Sigmoid colon (tissue), 7 donors: ENCODE results near the gene NKX3-2. TPM values are rescaled to one million over a fixed set of nuclear protein-coding genes. Genes with fewer than 3 reads are reported as not detected.

Source experiments
- DNase-seq: peaks from one replicate; pipeline ENCODE4 v3.0.0-alpha.2; 2019
- H3K27ac ChIP-seq, 4 donors: fragments of 200-600 bp; sonication (generic); one replicate each; pipeline ENCODE4 v1.5.1; 2016 to 2019; ENCODE audit warnings: mild to moderate bottlenecking in 1 of 4
- H3K27me3 ChIP-seq, 3 donors: fragments of 200-600 bp; sonication (generic); one replicate each; pipeline ENCODE4 v1.5.1; 2019; ENCODE audit warnings: mild to moderate bottlenecking in 1 of 3
- H3K36me3 ChIP-seq, 4 donors: fragments of 200-600 bp; sonication (generic); one replicate each; pipeline ENCODE4 v1.5.1; 2016 to 2019
- H3K4me1 ChIP-seq, 4 donors: fragments of 200-600 bp; sonication (generic); one replicate each; pipeline ENCODE4 v1.5.1; 2017 to 2019
- H3K4me3 ChIP-seq, 4 donors: fragments of 200-600 bp; sonication (generic); one replicate each; pipeline ENCODE4 v1.5.1; 2017 to 2019; ENCODE audit warnings: mild to moderate bottlenecking in 2 of 4, moderate library complexity in 1 of 4
- H3K9me3 ChIP-seq, 4 donors: fragments of 200-600 bp in 3 of 4; sonication (generic) in 3 of 4; one replicate each; pipeline versions ENCODE4 v1.5.1 to v1.6.1; 2013 to 2019
- CTCF ChIP-seq, 4 experiments: fragments of 450-650 bp in 3 of 4; fragments of 200-600 bp in 1 of 4; IDR thresholded peaks; one replicate each; pipeline ENCODE4 v1.5.1; 2016 to 2019; ENCODE audit warnings: antibody characterized with exemption in 4 of 4, mild to moderate bottlenecking in 3 of 4, moderate library complexity in 2 of 4
- EP300 ChIP-seq, 4 donors: sonication (generic); formaldehyde crosslinking; IDR thresholded peaks; one replicate each; pipeline ENCODE4 v1.6.1; 2017; ENCODE audit warnings: antibody characterized with exemption in 4 of 4
- POLR2A ChIP-seq, 2 donors: fragments of 450-650 bp; IDR thresholded peaks; one replicate each; pipeline ENCODE4 v1.6.1; 2016; ENCODE audit warnings: antibody characterized with exemption in 2 of 2, mild to moderate bottlenecking in 2 of 2, moderate library complexity in 2 of 2
- POLR2AphosphoS5 ChIP-seq, 4 donors: sonication (generic); formaldehyde crosslinking; IDR thresholded peaks; one replicate each; pipeline ENCODE4 v1.6.1; 2017; ENCODE audit warnings: antibody characterized with exemption in 4 of 4
- WGBS, 2 donors: extraction: QIAGEN DNeasy Blood & Tissue Kit; methylation state at CpG; one replicate each; pipeline ENCODE4 v1.1.7; 2013; 5-methylcytosine and 5-hydroxymethylcytosine counted together
- intact Hi-C: fragments of 100-400 bp; cut with DNase I; formaldehyde crosslinking; loops from one replicate; pipeline ENCODE4 v1.15.1; 2023
- polyA plus RNA-seq, 3 donors: library from polyadenylated mRNA; stranded (reverse); fragments of 200-250 nt; gene quantifications; one replicate each; pipeline ENCODE4 v1.2.3, GENCODE V29; 2013
- total RNA-seq, 4 donors: library from RNA; depleted of rRNA; stranded (reverse); fragments of >200 nt; gene quantifications; one replicate each; pipeline ENCODE4 v1.1.0, GENCODE V29; 2016
- donor health status: healthy with polysubstance abuse.
- donor health status: Bipolar disorder and iron deficiency.
- donor health status: healthy.

NKX3-2 gene
- total RNA-seq, result 10 to 100 TPM; 20.3 to 28.2 (median 21.0) TPM
- 1 to 10 TPM in 1 of 3 donors, under 1 TPM in 1, not detected in 1; 0.60 to 1.9 TPM for polyA plus RNA-seq

- peak; percentile 78 for DNase-seq
- peaks cover 3 to 76% (median 28%) of the 10 kb centered on the region in 3 donors for H3K27me3 ChIP-seq
- peak within 1 kb of the TSS; percentile 48 to 96 (median 94) for H3K27ac ChIP-seq
- H3K36me3 ChIP-seq, result no peaks in the 10 kb centered on the region
- TF ChIP-seq POLR2A (IDR thresholded peaks at IDR 0.05) (no peak), POLR2AphosphoS5 (IDR thresholded peaks at IDR 0.05) (no peak), CTCF (IDR thresholded peaks at IDR 0.05) (no peak), EP300 (IDR thresholded peaks at IDR 0.05) (no peak)
- peak within 1 kb of the TSS; percentile 74 to 77 (median 76) for H3K4me3 ChIP-seq
- intact Hi-C loops, result loop anchor here (2.0 to 10.0 kb wide), 3 partner anchors 59 to 563 kb away; partner anchors contain the start of gene RAB28
- no peaks in the 10 kb centered on the region for H3K9me3 ChIP-seq
- WGBS, 2 donors, result 2 to 3% methylated on average over 96 of the region's 96 CpGs
- peaks cover 0 to 90% (median 65%) of the 10 kb centered on the region in 4 donors for H3K4me1 ChIP-seq
Observed at GRCh38 chr4:13543839-13544605, at the start of gene NKX3-2. Gene NKX3-2 (minus strand): TSS chr4:13544508. CDS start chr4:13544414, 94 bp downstream.

- Histone ChIP-seq H3K27me3 (no peaks in the 10 kb centered on the region), H3K9me3 (no peaks in the 10 kb centered on the region), H3K27ac (peak overlapping the region in 3 of 4 donors; percentile 19 to 69 (median 60)), H3K36me3 (peaks cover 0 to 93% (median 10%) of the 10 kb centered on the region in 4 donors), H3K4me1 (peaks cover 0 to 18% (median 8%) of the 10 kb centered on the region in 4 donors), H3K4me3 (no peak overlapping the region)
- WGBS, 2 donors, result 88 to 93% methylated on average over 4 of the region's 4 CpGs
- DNase-seq, result no peak
- intact Hi-C loops, result no loop called here
- TF ChIP-seq EP300 (IDR thresholded peaks at IDR 0.05), result peak in 1 of 4 donors; percentile 41
- TF ChIP-seq POLR2A (IDR thresholded peaks at IDR 0.05), result no peak
- peak; percentile 44 to 74 (median 71) for TF ChIP-seq POLR2AphosphoS5 (IDR thresholded peaks at IDR 0.05)
Observed at GRCh38 chr4:13592220-13592619, 47.9 kb upstream of the NKX3-2 start.

GRCh38 chr4:13590766-13591165 lies 46.5 kb upstream of the NKX3-2 start:
- 89 to 95% methylated on average over 2 of the region's 2 CpGs for WGBS, 2 donors
- DNase-seq, result no peak
- peaks cover 0 to 18% (median 8%) of the 10 kb centered on the region in 4 donors for H3K4me1 ChIP-seq
- H3K9me3 ChIP-seq, result no peaks in the 10 kb centered on the region
- no peaks in the 10 kb centered on the region for H3K27me3 ChIP-seq
- peak overlapping the region in 2 of 4 donors; percentile 60 to 69 for H3K27ac ChIP-seq
- peaks cover 0 to 93% (median 17%) of the 10 kb centered on the region in 4 donors for H3K36me3 ChIP-seq
- TF ChIP-seq POLR2AphosphoS5 (IDR thresholded peaks at IDR 0.05), result no peak
- no peak for TF ChIP-seq CTCF (IDR thresholded peaks at IDR 0.05)
- no peak for TF ChIP-seq POLR2A (IDR thresholded peaks at IDR 0.05)
- no peak for TF ChIP-seq EP300 (IDR thresholded peaks at IDR 0.05)
- H3K4me3 ChIP-seq, result no peak overlapping the region
- intact Hi-C loops, result no loop called here

GRCh38 chr4:13588954-13589353 lies 44.6 kb upstream of the NKX3-2 start:
- TF ChIP-seq CTCF (IDR thresholded peaks at IDR 0.05) (no peak), POLR2AphosphoS5 (IDR thresholded peaks at IDR 0.05) (no peak), EP300 (IDR thresholded peaks at IDR 0.05) (no peak), POLR2A (IDR thresholded peaks at IDR 0.05) (no peak)
- H3K27me3 ChIP-seq, result no peaks in the 10 kb centered on the region
- intact Hi-C loops, result no loop called here
- H3K36me3 ChIP-seq, result peaks cover 0 to 93% (median 22%) of the 10 kb centered on the region in 4 donors
- H3K4me3 ChIP-seq, result no peak overlapping the region
- H3K4me1 ChIP-seq, result peaks cover 0 to 18% (median 8%) of the 10 kb centered on the region in 4 donors
- H3K27ac ChIP-seq, result no peak overlapping the region
- DNase-seq, result no peak
- no peaks in the 10 kb centered on the region for H3K9me3 ChIP-seq

- Histone ChIP-seq H3K4me3 (no peak overlapping the region), H3K27ac (no peak overlapping the region), H3K4me1 (no peaks in the 10 kb centered on the region), H3K36me3 (peaks cover 7 to 100% (median 43%) of the 10 kb centered on the region in 4 donors), H3K27me3 (no peaks in the 10 kb centered on the region), H3K9me3 (no peaks in the 10 kb centered on the region)
- 96% methylated on average over 5 of the region's 5 CpGs for WGBS, 2 donors
- DNase-seq, result no peak
- intact Hi-C loops, result no loop called here
- TF ChIP-seq CTCF (IDR thresholded peaks at IDR 0.05) (no peak), POLR2A (IDR thresholded peaks at IDR 0.05) (no peak), POLR2AphosphoS5 (IDR thresholded peaks at IDR 0.05) (no peak)
Observed at GRCh38 chr4:13584481-13584880, 40.2 kb upstream of the NKX3-2 start.
